ENCODE measurements around the gene MYO1E. TPM values are rescaled to one million over a fixed set of nuclear protein-coding genes. Genes with fewer than 3 reads are reported as not detected.

Gene MYO1E
- total and polyA plus RNA-seq, 2 of the 8 experiments (the other 6 are each of a cell fraction or from before 2014, with no cell fraction given), result 19.6 to 142 TPM

DNA sequence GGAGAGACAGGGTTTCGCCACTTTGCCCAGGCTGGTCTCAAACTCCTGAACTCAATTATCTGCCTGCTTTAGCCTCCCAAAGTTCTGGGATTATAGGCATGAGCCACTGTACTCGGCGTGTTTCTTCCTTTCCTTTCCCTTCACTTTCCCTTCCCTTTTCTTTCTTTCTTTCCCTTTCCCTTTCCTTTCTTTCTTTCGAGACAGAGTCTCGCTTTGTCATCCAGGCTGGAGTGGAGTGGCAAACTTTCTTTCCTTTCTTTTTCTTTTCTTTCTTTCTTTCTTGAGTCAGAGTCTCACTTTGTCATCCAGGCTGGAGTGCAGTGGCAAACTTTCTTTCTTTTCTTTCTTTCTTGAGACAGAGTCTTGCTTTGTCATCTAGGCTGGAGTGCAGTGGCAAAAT, 183.4 kb downstream of the MYO1E start:
- TF ChIP-seq RAD21 (IDR thresholded peaks at IDR 0.05 in 1 of 2, conservative IDR thresholded peaks at IDR 0.05 in 1 of 2; ENCODE audit: low read depth in 2 of 2, low read length in 2 of 2) (no peak), TEAD4 (IDR thresholded peaks at IDR 0.05; ENCODE audit: low read depth, low read length) (no peak), RXRA (IDR thresholded peaks at IDR 0.05; ENCODE audit: insufficient read depth, low read depth, low read length) (no peak), CREB1 (IDR thresholded peaks at IDR 0.05) (no peak), EZH2 (IDR thresholded peaks at IDR 0.05; ENCODE audit: low read depth, low read length, severe bottlenecking) (no peak), SIX5 (IDR thresholded peaks at IDR 0.05; ENCODE audit: low read depth, low read length) (no peak), BCL11A (IDR thresholded peaks at IDR 0.05; ENCODE audit: low read depth in 2 of 2, low read length in 2 of 2) (no peak), JUN (IDR thresholded peaks at IDR 0.05; ENCODE audit: low read depth, low read length) (no peak)
- no peaks in the 10 kb centered on the region for H3K4me1 ChIP-seq (replicated peaks in 1 of 4; ENCODE audit: control insufficient read depth in 3 of 4, insufficient read depth in 4 of 4, low read length in 3 of 4)
- no peaks in the 10 kb centered on the region for H3K79me1 ChIP-seq (ENCODE audit: low read depth, low read length)
- no peak overlapping the region for H2BK12ac ChIP-seq (ENCODE audit: low read depth, low read length)
- no peaks in the 10 kb centered on the region for H3K27me3 ChIP-seq (replicated peaks in 1 of 4; ENCODE audit: control insufficient read depth in 3 of 4, extremely low read depth in 1 of 4, insufficient read depth in 3 of 4, low read length in 3 of 4)
- ChIA-PET CTCF (ENCODE audit: partially characterized antibody) (interaction anchor here (1.7 kb wide), 1 partner anchor 15 kb away, joined by 4 read pairs; no protein-coding TSS in a partner anchor), POLR2A (ENCODE audit: partially characterized antibody) (no interaction called here)
- no peaks in the 10 kb centered on the region for H4K20me1 ChIP-seq (replicated peaks in 1 of 2; ENCODE audit: control insufficient read depth in 1 of 2, insufficient read depth in 2 of 2, low read length in 2 of 2)
- no peaks in the 10 kb centered on the region for H3K23me2 ChIP-seq (ENCODE audit: low read depth, low read length)
- no peak overlapping the region for H4K8ac ChIP-seq (ENCODE audit: extremely low read depth, insufficient read depth, low read length)
- FAIRE-seq (no peak), DNase-seq (ENCODE audit: low read depth in 1 of 2, low spot score in 2 of 2) (no peak)
- no peak overlapping the region for H4K5ac ChIP-seq (ENCODE audit: insufficient read length, low read depth, low read length)
- no peak overlapping the region for H3K4me2 ChIP-seq (ENCODE audit: insufficient read depth in 1 of 2, low read depth in 2 of 2, low read length in 2 of 2)
- H2BK120ac ChIP-seq (replicated peaks; ENCODE audit: low read depth, low read length), result no peak overlapping the region
- H2BK15ac ChIP-seq (ENCODE audit: low read length), result no peak overlapping the region
- no peak overlapping the region for H3K9ac ChIP-seq (replicated peaks in 1 of 4; ENCODE audit: extremely low read depth in 1 of 4, low read depth in 3 of 4, low read length in 3 of 4)
- H2AFZ ChIP-seq (ENCODE audit: low read length), result no peak overlapping the region
- H3K4me3 ChIP-seq (ENCODE audit: extremely low read depth in 1 of 4, insufficient read depth in 2 of 4, low read depth in 3 of 4, low read length in 4 of 4), result no peak overlapping the region
- no peak overlapping the region for H2BK20ac ChIP-seq (ENCODE audit: low read length)
- no peak overlapping the region for H3K27ac ChIP-seq (ENCODE audit: low read depth, low read length)
- H3K79me2 ChIP-seq (ENCODE audit: control insufficient read depth in 1 of 2, insufficient read depth in 2 of 2, low read length in 2 of 2), result no peaks in the 10 kb centered on the region
- no peak overlapping the region for H2BK5ac ChIP-seq (ENCODE audit: low read depth, low read length)
- H3K4ac ChIP-seq (replicated peaks; ENCODE audit: insufficient read length, low read depth, low read length), result no peak overlapping the region
- no peak overlapping the region for H3K23ac ChIP-seq (ENCODE audit: insufficient read length)
- H3K18ac ChIP-seq (ENCODE audit: extremely low read depth, low read length), result no peak overlapping the region
- H3K14ac ChIP-seq (ENCODE audit: insufficient read length), result no peak overlapping the region
- no peak overlapping the region for H4K91ac ChIP-seq (replicated peaks; ENCODE audit: insufficient read length, low read length)
- H3K36me3 ChIP-seq (ENCODE audit: control insufficient read depth in 2 of 4, insufficient read depth in 4 of 4, low read length in 3 of 4), result peaks cover 8 to 55% (median 18%) of the 10 kb centered on the region in 4 experiments
- WGBS, 2 experiments (ENCODE audit: extremely low coverage in 1 of 2, insufficient coverage in 1 of 2, insufficient read length in 1 of 2, insufficient replicate concordance in 2 of 2, low coverage in 1 of 2, low lambda C conversion rate in 2 of 2, missing lambda C conversion rate in 1 of 2), result 87% methylated on average over 5 of the region's 5 CpGs; no CpG with 5 or more reads in 1 of the 2 experiments
- H3K56ac ChIP-seq (replicated peaks; ENCODE audit: insufficient read length, low read depth, low read length), result no peak overlapping the region
- no peak overlapping the region for H2AK5ac ChIP-seq (ENCODE audit: low read depth, low read length)
- no peaks in the 10 kb centered on the region for H3K9me3 ChIP-seq (ENCODE audit: insufficient read depth in 2 of 2, low read depth in 1 of 2, low read length in 1 of 2)
